Measurements from ENCODE around the gene RAB13.
A peak's percentile ranks its signal among the peaks of the same experiment; 100 is the strongest.

GRCh38 chr1:153963030-153963849 lies 22.9 kb downstream of the RAB13 start, which contains the start of gene SLC39A1:
- TF ChIP-seq, protein P1, sequence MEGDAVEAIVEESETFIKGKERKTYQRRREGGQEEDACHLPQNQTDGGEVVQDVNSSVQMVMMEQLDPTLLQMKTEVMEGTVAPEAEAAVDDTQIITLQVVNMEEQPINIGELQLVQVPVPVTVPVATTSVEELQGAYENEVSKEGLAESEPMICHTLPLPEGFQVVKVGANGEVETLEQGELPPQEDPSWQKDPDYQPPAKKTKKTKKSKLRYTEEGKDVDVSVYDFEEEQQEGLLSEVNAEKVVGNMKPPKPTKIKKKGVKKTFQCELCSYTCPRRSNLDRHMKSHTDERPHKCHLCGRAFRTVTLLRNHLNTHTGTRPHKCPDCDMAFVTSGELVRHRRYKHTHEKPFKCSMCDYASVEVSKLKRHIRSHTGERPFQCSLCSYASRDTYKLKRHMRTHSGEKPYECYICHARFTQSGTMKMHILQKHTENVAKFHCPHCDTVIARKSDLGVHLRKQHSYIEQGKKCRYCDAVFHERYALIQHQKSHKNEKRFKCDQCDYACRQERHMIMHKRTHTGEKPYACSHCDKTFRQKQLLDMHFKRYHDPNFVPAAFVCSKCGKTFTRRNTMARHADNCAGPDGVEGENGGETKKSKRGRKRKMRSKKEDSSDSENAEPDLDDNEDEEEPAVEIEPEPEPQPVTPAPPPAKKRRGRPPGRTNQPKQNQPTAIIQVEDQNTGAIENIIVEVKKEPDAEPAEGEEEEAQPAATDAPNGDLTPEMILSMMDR (conservative IDR thresholded peaks at IDR 0.05): no peak
- TF ChIP-seq ZFX (IDR thresholded peaks at IDR 0.05): peak; percentile 57; the same call in 1 of the 2 replicates

Measured in C4-2B (cell line).